GM12878 (cell line): ENCODE data around the gene HBA2. TPM values are rescaled to one million over a fixed set of nuclear protein-coding genes. Genes with fewer than 3 reads are reported as not detected.

Experiments used
- ATAC-seq: fragments of 200-7000 bp; cut with Tn5 transposase; 3 replicates; pipeline ENCODE4 v1.9.1; 2020; ENCODE audit warnings: mild to moderate bottlenecking, moderate library complexity
- BruUV-seq: library from RNA; stranded (reverse); fragments of 400-500 nt; replicated peaks from 2 replicates; lab custom pipeline; 2021; lab: Mats Ljungman, UMichigan
- CTCF ChIA-PET: fragments of 300-600 bp; sonication (Branson Sonifier 250); formaldehyde crosslinking; extraction: SDS; loops from one replicate; lab custom pipeline; 2021; ENCODE audit warnings: inconsistent platforms; lab: Yijun Ruan, JAX
- POLR2A ChIA-PET: fragments of 350-600 bp; formaldehyde crosslinking; extraction: SDS; loops from one replicate; lab custom pipeline; 2021; ENCODE audit warnings: inconsistent platforms; lab: Charles Lee
- RAD21 ChIA-PET: fragments of 300-600 bp; sonication (Branson Sonifier 250); formaldehyde crosslinking; loops from one replicate; lab custom pipeline; 2023; ENCODE audit warnings: antibody characterized with exemption; ENCODE audit not compliant: unreplicated experiment; lab: Charles Lee
- SMC1A ChIA-PET: fragments of 300-600 bp; sonication (Branson Sonifier 250); formaldehyde crosslinking; loops from one replicate; lab custom pipeline; 2023; ENCODE audit not compliant: unreplicated experiment, uncharacterized antibody; lab: Charles Lee
- DNase-seq: peaks from one replicate; pipeline ENCODE4 v3.0.0-alpha.2; 2011; ENCODE audit warnings: low read depth, low spot score
- FAIRE-seq: peaks from 3 replicates; lab custom pipeline; 2011; peaks lifted over from hg19 to GRCh38; lab: Jason Lieb, UNC
- H2AFZ ChIP-seq: 2 replicates; pipeline ENCODE4 v1.6.0; 2011; ENCODE audit warnings: low read depth, low read length, control low read depth; ENCODE audit not compliant: control insufficient read depth
- H3K27ac ChIP-seq: 2 replicates; pipeline ENCODE4 v1.5.1; 2011; ENCODE audit warnings: control low read depth; ENCODE audit not compliant: control insufficient read depth, insufficient read depth
- H3K27me3 ChIP-seq, 2 experiments: replicated peaks in 1 of 2; 2 replicates each; pipeline versions ENCODE4 v1.6.0 to v1.6.1; 2011; ENCODE audit warnings: low read length in 1 of 2; ENCODE audit not compliant: control insufficient read depth in 2 of 2, insufficient read depth in 2 of 2
- H3K36me3 ChIP-seq, 2 experiments: 2 replicates each; pipeline ENCODE4 v1.5.1; 2011; ENCODE audit warnings: low read length in 1 of 2; ENCODE audit not compliant: control insufficient read depth in 2 of 2, insufficient read depth in 2 of 2
- H3K4me1 ChIP-seq: 2 replicates; pipeline ENCODE4 v1.6.1; 2011; ENCODE audit warnings: mild to moderate bottlenecking, low read length, moderate library complexity, mixed read lengths; ENCODE audit not compliant: control insufficient read depth, insufficient read depth
- H3K4me2 ChIP-seq: 2 replicates; pipeline ENCODE4 v1.6.0; 2011; ENCODE audit warnings: control low read depth; ENCODE audit not compliant: control insufficient read depth, insufficient read depth
- H3K4me3 ChIP-seq: fragments of 200-600 bp; sonication (generic); 2 replicates; pipeline ENCODE4 v1.5.1; 2016
- H3K79me2 ChIP-seq: 2 replicates; pipeline ENCODE4 v1.6.0; 2011; ENCODE audit warnings: low read length; ENCODE audit not compliant: control insufficient read depth, insufficient read depth
- H3K9ac ChIP-seq: 2 replicates; pipeline ENCODE4 v1.8.0; 2011; ENCODE audit warnings: low read length, control low read depth, mixed read lengths; ENCODE audit not compliant: control insufficient read depth, insufficient read depth
- H3K9me3 ChIP-seq: replicated peaks from 3 replicates; pipeline ENCODE4 v1.5.1; 2011; ENCODE audit warnings: mild to moderate bottlenecking, low read length; ENCODE audit not compliant: control insufficient read depth, insufficient read depth
- H4K20me1 ChIP-seq: 2 replicates; pipeline ENCODE4 v1.6.0; 2011; ENCODE audit not compliant: control insufficient read depth, insufficient read depth
- CBFB ChIP-seq: IDR thresholded peaks from 2 replicates; pipeline ENCODE4 v1.6.1; 2016; ENCODE audit warnings: antibody characterized with exemption, low read depth
- JUNB ChIP-seq: IDR thresholded peaks from 2 replicates; pipeline ENCODE4 v1.6.1; 2016; ENCODE audit warnings: antibody characterized with exemption, mild to moderate bottlenecking
- PAX5 ChIP-seq: IDR thresholded peaks from 2 replicates; pipeline ENCODE4 v1.6.1; 2011; ENCODE audit warnings: low read depth, low read length, borderline replicate concordance
- POLR2A ChIP-seq: IDR thresholded peaks from 2 replicates; pipeline ENCODE4 v1.6.1; 2011; ENCODE audit warnings: low read depth, mild to moderate bottlenecking, low read length
- RUNX3 ChIP-seq: IDR thresholded peaks from 2 replicates; pipeline ENCODE4 v1.6.1; 2012; ENCODE audit warnings: low read length, inconsistent platforms
- TARDBP ChIP-seq: IDR thresholded peaks from 2 replicates; pipeline ENCODE4 v1.6.1; 2016; ENCODE audit warnings: borderline replicate concordance
- TCF12 ChIP-seq: IDR thresholded peaks from 2 replicates; pipeline ENCODE4 v1.6.1; 2011; ENCODE audit warnings: low read depth, mild to moderate bottlenecking, low read length
- TCF7 ChIP-seq: IDR thresholded peaks from 2 replicates; pipeline ENCODE4 v1.6.1; 2014; ENCODE audit warnings: antibody characterized with exemption, borderline replicate concordance
- ZNF217 ChIP-seq: fragments of 450-650 bp; IDR thresholded peaks from 2 replicates; pipeline ENCODE4 v1.6.1; 2017; ENCODE audit warnings: antibody characterized with exemption, mild to moderate bottlenecking
- WGBS: methylation state at CpG from one replicate; pipeline ENCODE4 v1.1.6; 2016; ENCODE audit warnings: low lambda C conversion rate; ENCODE audit not compliant: insufficient replicate concordance, insufficient coverage; ENCODE audit errors: missing lambda C conversion rate; 5-methylcytosine and 5-hydroxymethylcytosine counted together
- in situ Hi-C: fragments of 300-500 bp; cut with MboI; formaldehyde crosslinking; loops from 9 replicates; pipeline ENCODE4 v1.14.3; 2018; ENCODE audit warnings: mixed read lengths
- intact Hi-C: fragments of 100-400 bp; cut with micrococcal nuclease; formaldehyde crosslinking; loops from one replicate; pipeline ENCODE4 v1.14.2; 2022; ENCODE audit not compliant: unreplicated experiment
- polyA plus RNA-seq, 11 experiments: library from polyadenylated mRNA; depleted of rRNA in 4 of 11; unstranded in 6 of 11; stranded (reverse) in 5 of 11; fragments of >200 nt; fragmentation: Nextera tagmentation in 4 of 11; fragmentation: Illumina TruSeq in 1 of 11; extraction: Ambion mirVana in 4 of 11; extraction: Trizol in 1 of 11; gene quantifications; 1 replicate in 1 of 11; 2 replicates in 10 of 11; pipeline versions ENCODE4 v1.2.1 to v1.2.3, GENCODE V29; 2011 to 2016; ENCODE audit warnings: inconsistent platforms in 2 of 11, missing spikeins in 2 of 11, low read depth in 1 of 11
- total RNA-seq, 4 experiments: library from RNA; depleted of rRNA in 3 of 4; stranded (reverse); fragments of >200 nt in 3 of 4; fragmentation: Illumina TruSeq in 1 of 4; extraction: Trizol in 1 of 4; gene quantifications; 2 replicates each; pipeline versions ENCODE4 v1.2.1 to v1.2.3, GENCODE V29; 2013 to 2021
- TF ChIP-seq, protein P1 (sequence below): fragments of 450-650 bp; formaldehyde crosslinking; IDR thresholded peaks from 2 replicates; pipeline ENCODE4 v1.5.0; 2022; ENCODE audit warnings: mild to moderate bottlenecking, missing genetic modification characterization
- TF ChIP-seq, protein P2 (sequence below): fragments of 450-650 bp; IDR thresholded peaks from 2 replicates; pipeline ENCODE4 v1.6.1; 2017; ENCODE audit warnings: antibody characterized with exemption, mild to moderate bottlenecking, moderate library complexity
- TF ChIP-seq, protein P3 (sequence below): fragments of 450-650 bp; IDR thresholded peaks from 2 replicates; pipeline ENCODE4 v1.6.1; 2017; ENCODE audit warnings: borderline replicate concordance
- TF ChIP-seq, protein P4 (sequence below), 3 experiments: IDR thresholded peaks in 2 of 3; conservative IDR thresholded peaks in 1 of 3; 2 replicates each; pipeline ENCODE4 v1.5.1; 2011; ENCODE audit warnings: low read depth in 3 of 3, low read length in 3 of 3, mild to moderate bottlenecking in 3 of 3, control low read depth in 2 of 3, moderate library complexity in 2 of 3, inconsistent platforms in 1 of 3, mixed read lengths in 1 of 3; ENCODE audit not compliant: control insufficient read depth in 2 of 3, insufficient read depth in 1 of 3; ENCODE audit errors: extremely low read depth in 1 of 3

HBA2 gene
- total and polyA plus RNA-seq, 10 of the 15 experiments (the other 5 are each of a cell fraction or from before 2014, with no cell fraction given): 0.30 to 0.96 (median 0.92) TPM; not detected in 7

DNA sequence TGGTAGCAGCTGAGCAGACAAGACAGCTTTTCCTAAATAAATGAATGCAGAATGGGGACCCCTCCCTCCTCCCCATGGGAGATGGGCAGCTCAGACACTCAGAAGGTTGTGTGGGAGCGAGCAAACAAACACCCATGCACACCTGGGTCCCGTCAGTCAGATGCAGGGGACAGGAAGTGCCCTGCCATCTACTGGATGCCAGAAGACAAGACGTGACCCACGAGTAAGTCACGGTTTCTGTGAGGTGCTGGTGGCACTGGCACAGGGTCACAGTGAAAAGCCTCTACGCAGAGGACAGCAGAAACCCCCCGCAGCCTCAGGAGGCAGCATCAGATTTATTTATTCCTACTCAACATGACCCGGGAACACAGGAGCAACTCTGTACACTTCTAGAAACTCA, 16.0 kb downstream of the HBA2 start:
- H3K9ac ChIP-seq: no peak overlapping the region
- ATAC-seq: peak; percentile 69
- WGBS: 48% methylated on average over 8 of the region's 8 CpGs
- no peaks in the 10 kb centered on the region for H3K4me1 ChIP-seq
- H3K27ac ChIP-seq: no peak overlapping the region
- FAIRE-seq: no peak
- H3K27me3 ChIP-seq: no peaks in the 10 kb centered on the region
- no peaks in the 10 kb centered on the region for H3K79me2 ChIP-seq
- no peak overlapping the region for H3K4me3 ChIP-seq
- no peak overlapping the region for H2AFZ ChIP-seq
- RAD21 ChIA-PET: no interaction called here
- H4K20me1 ChIP-seq: no peaks in the 10 kb centered on the region
- SMC1A ChIA-PET: interaction anchor here (0.6 to 0.7 kb wide), 2 partner anchors 40 to 247 kb away, joined by 3 read pairs; no protein-coding TSS in a partner anchor
- TF ChIP-seq, protein P1, sequence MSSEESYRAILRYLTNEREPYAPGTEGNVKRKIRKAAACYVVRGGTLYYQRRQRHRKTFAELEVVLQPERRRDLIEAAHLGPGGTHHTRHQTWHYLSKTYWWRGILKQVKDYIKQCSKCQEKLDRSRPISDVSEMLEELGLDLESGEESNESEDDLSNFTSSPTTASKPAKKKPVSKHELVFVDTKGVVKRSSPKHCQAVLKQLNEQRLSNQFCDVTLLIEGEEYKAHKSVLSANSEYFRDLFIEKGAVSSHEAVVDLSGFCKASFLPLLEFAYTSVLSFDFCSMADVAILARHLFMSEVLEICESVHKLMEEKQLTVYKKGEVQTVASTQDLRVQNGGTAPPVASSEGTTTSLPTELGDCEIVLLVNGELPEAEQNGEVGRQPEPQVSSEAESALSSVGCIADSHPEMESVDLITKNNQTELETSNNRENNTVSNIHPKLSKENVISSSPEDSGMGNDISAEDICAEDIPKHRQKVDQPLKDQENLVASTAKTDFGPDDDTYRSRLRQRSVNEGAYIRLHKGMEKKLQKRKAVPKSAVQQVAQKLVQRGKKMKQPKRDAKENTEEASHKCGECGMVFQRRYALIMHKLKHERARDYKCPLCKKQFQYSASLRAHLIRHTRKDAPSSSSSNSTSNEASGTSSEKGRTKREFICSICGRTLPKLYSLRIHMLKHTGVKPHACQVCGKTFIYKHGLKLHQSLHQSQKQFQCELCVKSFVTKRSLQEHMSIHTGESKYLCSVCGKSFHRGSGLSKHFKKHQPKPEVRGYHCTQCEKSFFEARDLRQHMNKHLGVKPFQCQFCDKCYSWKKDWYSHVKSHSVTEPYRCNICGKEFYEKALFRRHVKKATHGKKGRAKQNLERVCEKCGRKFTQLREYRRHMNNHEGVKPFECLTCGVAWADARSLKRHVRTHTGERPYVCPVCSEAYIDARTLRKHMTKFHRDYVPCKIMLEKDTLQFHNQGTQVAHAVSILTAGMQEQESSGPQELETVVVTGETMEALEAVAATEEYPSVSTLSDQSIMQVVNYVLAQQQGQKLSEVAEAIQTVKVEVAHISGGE: no peak
- TF ChIP-seq RUNX3 (no peak), POLR2A (peak; percentile 32; the same call in 1 of the 2 replicates), ZNF217 (no peak), TARDBP (no peak), TCF7 (no peak), TCF12 (0 out of 2 replicates have a peak, but pooled peaks have one; percentile 5), CBFB (no peak), PAX5 (no peak), JUNB (no peak)
- TF ChIP-seq, protein P2, sequence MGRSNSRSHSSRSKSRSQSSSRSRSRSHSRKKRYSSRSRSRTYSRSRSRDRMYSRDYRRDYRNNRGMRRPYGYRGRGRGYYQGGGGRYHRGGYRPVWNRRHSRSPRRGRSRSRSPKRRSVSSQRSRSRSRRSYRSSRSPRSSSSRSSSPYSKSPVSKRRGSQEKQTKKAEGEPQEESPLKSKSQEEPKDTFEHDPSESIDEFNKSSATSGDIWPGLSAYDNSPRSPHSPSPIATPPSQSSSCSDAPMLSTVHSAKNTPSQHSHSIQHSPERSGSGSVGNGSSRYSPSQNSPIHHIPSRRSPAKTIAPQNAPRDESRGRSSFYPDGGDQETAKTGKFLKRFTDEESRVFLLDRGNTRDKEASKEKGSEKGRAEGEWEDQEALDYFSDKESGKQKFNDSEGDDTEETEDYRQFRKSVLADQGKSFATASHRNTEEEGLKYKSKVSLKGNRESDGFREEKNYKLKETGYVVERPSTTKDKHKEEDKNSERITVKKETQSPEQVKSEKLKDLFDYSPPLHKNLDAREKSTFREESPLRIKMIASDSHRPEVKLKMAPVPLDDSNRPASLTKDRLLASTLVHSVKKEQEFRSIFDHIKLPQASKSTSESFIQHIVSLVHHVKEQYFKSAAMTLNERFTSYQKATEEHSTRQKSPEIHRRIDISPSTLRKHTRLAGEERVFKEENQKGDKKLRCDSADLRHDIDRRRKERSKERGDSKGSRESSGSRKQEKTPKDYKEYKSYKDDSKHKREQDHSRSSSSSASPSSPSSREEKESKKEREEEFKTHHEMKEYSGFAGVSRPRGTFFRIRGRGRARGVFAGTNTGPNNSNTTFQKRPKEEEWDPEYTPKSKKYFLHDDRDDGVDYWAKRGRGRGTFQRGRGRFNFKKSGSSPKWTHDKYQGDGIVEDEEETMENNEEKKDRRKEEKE: no peak
- TF ChIP-seq, protein P3, sequence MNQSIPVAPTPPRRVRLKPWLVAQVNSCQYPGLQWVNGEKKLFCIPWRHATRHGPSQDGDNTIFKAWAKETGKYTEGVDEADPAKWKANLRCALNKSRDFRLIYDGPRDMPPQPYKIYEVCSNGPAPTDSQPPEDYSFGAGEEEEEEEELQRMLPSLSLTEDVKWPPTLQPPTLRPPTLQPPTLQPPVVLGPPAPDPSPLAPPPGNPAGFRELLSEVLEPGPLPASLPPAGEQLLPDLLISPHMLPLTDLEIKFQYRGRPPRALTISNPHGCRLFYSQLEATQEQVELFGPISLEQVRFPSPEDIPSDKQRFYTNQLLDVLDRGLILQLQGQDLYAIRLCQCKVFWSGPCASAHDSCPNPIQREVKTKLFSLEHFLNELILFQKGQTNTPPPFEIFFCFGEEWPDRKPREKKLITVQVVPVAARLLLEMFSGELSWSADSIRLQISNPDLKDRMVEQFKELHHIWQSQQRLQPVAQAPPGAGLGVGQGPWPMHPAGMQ: no peak
- TF ChIP-seq, protein P4, sequence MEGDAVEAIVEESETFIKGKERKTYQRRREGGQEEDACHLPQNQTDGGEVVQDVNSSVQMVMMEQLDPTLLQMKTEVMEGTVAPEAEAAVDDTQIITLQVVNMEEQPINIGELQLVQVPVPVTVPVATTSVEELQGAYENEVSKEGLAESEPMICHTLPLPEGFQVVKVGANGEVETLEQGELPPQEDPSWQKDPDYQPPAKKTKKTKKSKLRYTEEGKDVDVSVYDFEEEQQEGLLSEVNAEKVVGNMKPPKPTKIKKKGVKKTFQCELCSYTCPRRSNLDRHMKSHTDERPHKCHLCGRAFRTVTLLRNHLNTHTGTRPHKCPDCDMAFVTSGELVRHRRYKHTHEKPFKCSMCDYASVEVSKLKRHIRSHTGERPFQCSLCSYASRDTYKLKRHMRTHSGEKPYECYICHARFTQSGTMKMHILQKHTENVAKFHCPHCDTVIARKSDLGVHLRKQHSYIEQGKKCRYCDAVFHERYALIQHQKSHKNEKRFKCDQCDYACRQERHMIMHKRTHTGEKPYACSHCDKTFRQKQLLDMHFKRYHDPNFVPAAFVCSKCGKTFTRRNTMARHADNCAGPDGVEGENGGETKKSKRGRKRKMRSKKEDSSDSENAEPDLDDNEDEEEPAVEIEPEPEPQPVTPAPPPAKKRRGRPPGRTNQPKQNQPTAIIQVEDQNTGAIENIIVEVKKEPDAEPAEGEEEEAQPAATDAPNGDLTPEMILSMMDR (IDR thresholded peaks at IDR 0.05 in 2 of 3, conservative IDR thresholded peaks at IDR 0.05 in 1 of 3; ENCODE audit: control insufficient read depth in 2 of 3, extremely low read depth in 1 of 3, insufficient read depth in 1 of 3, low read depth in 3 of 3, low read length in 3 of 3): peak; percentile 22 to 36 (median 30); a peak in 4 of 6 replicates
- intact Hi-C loops: no loop called here
- POLR2A ChIA-PET: interaction anchor here (0.9 kb wide), 1 partner anchor 155 kb away, joined by 5 read pairs; no protein-coding TSS in a partner anchor
- no peak for DNase-seq
- CTCF ChIA-PET: interaction anchor here (0.8 to 1.6 kb wide), 4 partner anchors 31 to 172 kb away, joined by 3 to 5 read pairs (median 3); no protein-coding TSS in a partner anchor
- peaks cover 16 to 17% of the 10 kb centered on the region in 2 experiments for H3K36me3 ChIP-seq
- H3K9me3 ChIP-seq: no peaks in the 10 kb centered on the region
- no TSS peak for BruUV-seq
- in situ Hi-C loops: no loop called here
- no peak overlapping the region for H3K4me2 ChIP-seq
